Activated naive CD8-positive, alpha-beta T cell (primary cell): Measurements from ENCODE around the gene EPB42.

Experiments used
- H3K27ac Mint-ChIP-seq: one replicate; pipeline ENCODE4 v1.8.0; 2021; ENCODE audit warnings: mixed read lengths
- H3K27me3 Mint-ChIP-seq: one replicate; pipeline ENCODE4 v1.8.0; 2021; ENCODE audit warnings: mixed read lengths
- H3K36me3 Mint-ChIP-seq: one replicate; pipeline ENCODE4 v1.8.0; 2021; ENCODE audit warnings: mixed read lengths
- H3K4me1 Mint-ChIP-seq: one replicate; pipeline ENCODE4 v1.8.0; 2021; ENCODE audit warnings: low read depth, mixed read lengths
- H3K4me3 Mint-ChIP-seq: one replicate; pipeline ENCODE4 v1.8.0; 2021; ENCODE audit warnings: mild to moderate bottlenecking, mixed read lengths
- H3K9me3 Mint-ChIP-seq: one replicate; pipeline ENCODE4 v1.8.0; 2021; ENCODE audit warnings: low read depth, mixed read lengths

Gene EPB42

GRCh38 chr15:43220991-43221403 is at the start of gene EPB42:
Gene EPB42, minus strand, starts transcription at chr15:43221018. Its CDS starts 193 bp downstream, at chr15:43220825.
- peaks cover 7% of the 10 kb centered on the region for H3K4me1 Mint-ChIP-seq
- H3K4me3 Mint-ChIP-seq = no peak within 1 kb of the TSS
- no peaks in the 10 kb centered on the region for H3K36me3 Mint-ChIP-seq
- no peaks in the 10 kb centered on the region for H3K9me3 Mint-ChIP-seq
- no peak within 1 kb of the TSS for H3K27ac Mint-ChIP-seq
- peaks cover 1% of the 10 kb centered on the region for H3K27me3 Mint-ChIP-seq

- Mint-ChIP-seq H3K4me3 (no peak overlapping the region), H3K9me3 (peaks cover 5% of the 10 kb centered on the region), H3K36me3 (no peaks in the 10 kb centered on the region), H3K27ac (no peak overlapping the region), H3K27me3 (peaks cover 11% of the 10 kb centered on the region), H3K4me1 (peaks cover 6% of the 10 kb centered on the region)
Observed at GRCh38 chr15:43270113-43270665, 49.4 kb upstream of the EPB42 start.

GRCh38 chr15:43268111-43269105 is 47.6 kb upstream of the EPB42 start:
- Mint-ChIP-seq H3K27me3 (peaks cover 11% of the 10 kb centered on the region), H3K36me3 (no peaks in the 10 kb centered on the region), H3K4me3 (no peak overlapping the region), H3K9me3 (peaks cover 5% of the 10 kb centered on the region), H3K4me1 (peaks cover 6% of the 10 kb centered on the region), H3K27ac (no peak overlapping the region)

GRCh38 chr15:43267439-43267838 is 46.6 kb upstream of the EPB42 start:
- Mint-ChIP-seq H3K9me3 (peaks cover 5% of the 10 kb centered on the region), H3K27me3 (peaks cover 13% of the 10 kb centered on the region), H3K4me3 (no peak overlapping the region), H3K4me1 (peaks cover 6% of the 10 kb centered on the region), H3K27ac (no peak overlapping the region), H3K36me3 (no peaks in the 10 kb centered on the region)

GRCh38 chr15:43266834-43267233 is 46.0 kb upstream of the EPB42 start, which contains the start of gene TGM5:
Gene TGM5, minus strand, starts transcription at chr15:43266928. Its CDS starts 79 bp downstream, at chr15:43266849.
- no peak within 1 kb of the TSS for H3K4me3 Mint-ChIP-seq
- peaks cover 6% of the 10 kb centered on the region for H3K4me1 Mint-ChIP-seq
- no peaks in the 10 kb centered on the region for H3K36me3 Mint-ChIP-seq
- no peak within 1 kb of the TSS for H3K27ac Mint-ChIP-seq
- H3K27me3 Mint-ChIP-seq = peaks cover 13% of the 10 kb centered on the region
- no peaks in the 10 kb centered on the region for H3K9me3 Mint-ChIP-seq

GRCh38 chr15:43266386-43266785 is 45.6 kb upstream of the EPB42 start:
- Mint-ChIP-seq H3K27me3 (peaks cover 13% of the 10 kb centered on the region), H3K4me1 (peaks cover 5% of the 10 kb centered on the region), H3K36me3 (no peaks in the 10 kb centered on the region), H3K27ac (no peak overlapping the region), H3K4me3 (no peak overlapping the region), H3K9me3 (no peaks in the 10 kb centered on the region)

- Mint-ChIP-seq H3K36me3 (no peaks in the 10 kb centered on the region), H3K4me3 (no peak overlapping the region), H3K27me3 (peaks cover 7% of the 10 kb centered on the region), H3K4me1 (no peaks in the 10 kb centered on the region), H3K27ac (no peak overlapping the region), H3K9me3 (no peaks in the 10 kb centered on the region)
Observed at GRCh38 chr15:43260011-43260615, 39.3 kb upstream of the EPB42 start.

- Mint-ChIP-seq H3K27ac (no peak overlapping the region), H3K9me3 (no peaks in the 10 kb centered on the region), H3K4me1 (peaks cover 3% of the 10 kb centered on the region), H3K27me3 (peaks cover 7% of the 10 kb centered on the region), H3K4me3 (no peak overlapping the region), H3K36me3 (no peaks in the 10 kb centered on the region)
Observed at GRCh38 chr15:43258781-43259180, 38.0 kb upstream of the EPB42 start.

GRCh38 chr15:43256341-43256740 is 35.5 kb upstream of the EPB42 start:
- Mint-ChIP-seq H3K27me3 (peaks cover 7% of the 10 kb centered on the region), H3K9me3 (no peaks in the 10 kb centered on the region), H3K4me3 (no peak overlapping the region), H3K36me3 (no peaks in the 10 kb centered on the region), H3K4me1 (peaks cover 11% of the 10 kb centered on the region), H3K27ac (no peak overlapping the region)

GRCh38 chr15:43255376-43255775 is 34.6 kb upstream of the EPB42 start:
- no peaks in the 10 kb centered on the region for H3K36me3 Mint-ChIP-seq
- peaks cover 11% of the 10 kb centered on the region for H3K4me1 Mint-ChIP-seq
- no peak overlapping the region for H3K4me3 Mint-ChIP-seq
- no peaks in the 10 kb centered on the region for H3K9me3 Mint-ChIP-seq
- H3K27ac Mint-ChIP-seq = no peak overlapping the region
- H3K27me3 Mint-ChIP-seq = peaks cover 7% of the 10 kb centered on the region

GRCh38 chr15:43253431-43254403 is 32.9 kb upstream of the EPB42 start:
- Mint-ChIP-seq H3K27me3 (peaks cover 7% of the 10 kb centered on the region), H3K4me1 (peaks cover 14% of the 10 kb centered on the region), H3K27ac (no peak overlapping the region), H3K4me3 (no peak overlapping the region), H3K9me3 (no peaks in the 10 kb centered on the region), H3K36me3 (no peaks in the 10 kb centered on the region)

GRCh38 chr15:43251871-43252250 is 31.0 kb upstream of the EPB42 start:
- H3K4me3 Mint-ChIP-seq = no peak overlapping the region
- H3K9me3 Mint-ChIP-seq = no peaks in the 10 kb centered on the region
- H3K27ac Mint-ChIP-seq = no peak overlapping the region
- H3K27me3 Mint-ChIP-seq = peaks cover 7% of the 10 kb centered on the region
- peaks cover 14% of the 10 kb centered on the region for H3K4me1 Mint-ChIP-seq
- H3K36me3 Mint-ChIP-seq = no peaks in the 10 kb centered on the region

GRCh38 chr15:43251185-43251870 is 30.5 kb upstream of the EPB42 start:
- Mint-ChIP-seq H3K9me3 (no peaks in the 10 kb centered on the region), H3K27me3 (peaks cover 5% of the 10 kb centered on the region), H3K4me1 (peaks cover 14% of the 10 kb centered on the region), H3K27ac (no peak overlapping the region), H3K4me3 (no peak overlapping the region), H3K36me3 (no peaks in the 10 kb centered on the region)

- Mint-ChIP-seq H3K9me3 (no peaks in the 10 kb centered on the region), H3K36me3 (no peaks in the 10 kb centered on the region), H3K27ac (no peak overlapping the region), H3K4me3 (no peak overlapping the region), H3K4me1 (peaks cover 14% of the 10 kb centered on the region), H3K27me3 (peaks cover 5% of the 10 kb centered on the region)
Observed at GRCh38 chr15:43250785-43251184, 30.0 kb upstream of the EPB42 start.
